HG03097 (cell line): ENCODE results near the gene MYL10.

Experiments
- ATAC-seq: cut with Tn5 transposase; IDR thresholded peaks from one replicate; pipeline ENCODE4 v1.9.1; 2021; ENCODE audit not compliant: unreplicated experiment, low FRiP score

MYL10 gene

GRCh38 chr7:101629171-101629570 is at the start of gene MYL10:
TSS of gene MYL10 (minus strand) at chr7:101629296. CDS start at chr7:101629118, 178 bp downstream.
- ATAC-seq, result no peak

DNA sequence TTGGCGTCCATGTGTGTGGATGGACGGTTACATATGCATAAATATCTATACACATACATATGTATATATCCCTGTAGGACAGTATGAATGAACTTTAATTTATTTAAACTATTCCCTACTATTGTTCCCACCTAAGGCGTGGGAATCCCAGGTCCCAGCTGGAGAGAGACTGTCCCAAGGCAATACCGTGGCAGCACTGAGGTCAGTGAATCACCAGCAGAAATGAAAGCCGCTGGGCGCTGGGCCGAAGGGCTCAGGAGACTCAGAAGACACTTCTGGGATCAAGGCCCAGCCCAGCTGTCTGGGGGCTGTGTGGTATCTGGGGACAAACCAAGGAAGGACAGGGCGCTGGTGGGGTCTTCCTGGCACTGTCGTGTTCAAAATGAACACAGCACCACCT is 49.6 kb upstream of the MYL10 start:
- ATAC-seq, result no peak

DNA sequence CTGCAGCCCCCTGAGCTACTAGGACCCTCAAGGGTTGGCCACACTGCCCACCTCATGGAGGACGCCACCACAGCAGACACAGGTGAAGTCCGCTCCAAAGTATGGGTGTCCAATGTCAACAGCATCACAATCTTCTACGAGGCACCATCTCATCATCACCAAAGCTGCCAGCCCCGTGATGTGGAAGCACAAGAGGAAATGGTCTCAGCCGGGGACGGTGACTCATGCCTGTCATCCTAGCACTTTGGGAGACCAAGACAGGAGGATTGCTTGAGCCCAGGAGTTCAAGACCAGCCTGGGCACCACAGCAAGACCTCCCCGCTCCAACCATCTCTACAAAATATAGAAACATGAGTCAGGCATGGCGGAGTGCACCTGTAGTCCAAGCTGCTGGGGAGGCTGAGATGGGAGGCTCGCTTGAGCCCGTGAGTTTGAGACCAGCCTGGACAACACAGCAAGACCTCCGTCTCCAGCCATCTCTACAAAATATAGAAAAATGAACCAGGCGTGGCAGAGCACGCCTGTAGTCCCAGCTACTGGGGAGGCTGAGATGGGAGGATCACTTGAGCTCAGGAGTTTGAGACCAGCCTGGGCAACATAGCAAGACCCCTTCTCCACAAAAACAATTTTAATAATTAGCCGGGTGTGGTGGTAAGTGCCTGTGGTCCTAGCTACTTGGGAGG is 48.8 kb upstream of the MYL10 start:
- ATAC-seq, result no peak

- ATAC-seq, result no peak
Observed at GRCh38 chr7:101677391-101677790, 48.3 kb upstream of the MYL10 start.

- no peak for ATAC-seq
Observed at GRCh38 chr7:101676956-101677355, 47.9 kb upstream of the MYL10 start.

GRCh38 chr7:101676062-101676598 is 47.0 kb upstream of the MYL10 start:
- no peak for ATAC-seq

DNA sequence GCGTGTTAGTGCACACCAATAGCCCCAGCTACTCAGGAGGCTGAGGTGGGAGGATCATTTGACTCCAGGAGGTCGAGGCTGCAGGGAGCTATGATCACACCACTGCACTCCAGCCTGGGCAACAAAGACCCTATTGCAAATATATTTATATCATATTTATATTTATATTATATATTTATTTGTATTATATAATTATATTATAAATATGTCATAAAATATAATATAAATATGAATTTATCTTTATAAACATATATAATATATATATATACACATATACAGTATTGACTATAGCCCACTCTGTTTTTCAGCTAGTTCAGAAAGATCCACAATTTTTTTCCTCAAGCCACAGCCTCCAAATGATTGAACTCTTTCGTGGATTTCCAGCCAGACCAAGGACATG is 45.3 kb upstream of the MYL10 start:
- ATAC-seq, result no peak

GRCh38 chr7:101673951-101674350 is 44.9 kb upstream of the MYL10 start:
- no peak for ATAC-seq

DNA sequence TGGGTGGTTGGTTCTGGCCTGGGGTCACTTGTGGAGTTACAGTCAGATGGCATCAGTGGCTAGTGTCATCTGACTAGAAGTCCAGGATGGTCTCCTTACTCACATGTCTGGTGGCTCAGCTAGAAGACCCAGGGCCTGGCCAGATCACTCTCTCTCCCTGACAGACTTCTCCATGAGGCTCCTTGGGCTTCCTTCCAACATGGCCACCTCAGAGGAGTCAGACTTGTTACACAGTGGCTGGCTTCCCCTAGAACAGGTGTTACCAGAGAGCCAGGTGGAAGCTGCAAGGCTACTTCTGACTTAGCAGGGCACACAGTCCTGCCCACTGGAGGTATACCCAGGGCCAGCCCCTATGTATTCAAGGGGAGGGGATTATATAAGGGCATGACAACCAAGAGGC is 44.2 kb upstream of the MYL10 start:
- no peak for ATAC-seq

- no peak for ATAC-seq
Observed at GRCh38 chr7:101671371-101672356, 42.6 kb upstream of the MYL10 start.

DNA sequence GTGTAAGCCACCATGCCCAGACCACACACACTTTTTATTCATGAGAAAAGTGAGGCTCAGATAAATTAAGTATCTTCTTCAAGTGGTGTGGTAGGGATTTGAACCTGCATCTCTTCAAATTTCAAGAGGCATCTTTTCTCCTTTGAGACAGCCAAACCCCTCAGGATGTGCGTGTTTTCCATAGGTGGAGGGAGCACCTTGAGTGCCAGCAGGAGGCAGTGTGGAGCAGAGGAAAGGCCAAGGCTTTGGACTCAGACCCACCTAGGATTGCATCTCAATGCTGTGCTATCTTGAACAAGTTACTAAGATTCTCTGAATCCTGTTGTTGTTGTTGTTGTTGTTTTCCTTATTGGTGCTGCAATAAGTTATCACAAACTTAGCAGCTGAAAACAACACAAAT is 40.2 kb upstream of the MYL10 start:
- no peak for ATAC-seq

GRCh38 chr7:101668726-101669125 is 39.6 kb upstream of the MYL10 start:
- ATAC-seq, result no peak

- ATAC-seq, result no peak
Observed at GRCh38 chr7:101667920-101668319, 38.8 kb upstream of the MYL10 start.

DNA sequence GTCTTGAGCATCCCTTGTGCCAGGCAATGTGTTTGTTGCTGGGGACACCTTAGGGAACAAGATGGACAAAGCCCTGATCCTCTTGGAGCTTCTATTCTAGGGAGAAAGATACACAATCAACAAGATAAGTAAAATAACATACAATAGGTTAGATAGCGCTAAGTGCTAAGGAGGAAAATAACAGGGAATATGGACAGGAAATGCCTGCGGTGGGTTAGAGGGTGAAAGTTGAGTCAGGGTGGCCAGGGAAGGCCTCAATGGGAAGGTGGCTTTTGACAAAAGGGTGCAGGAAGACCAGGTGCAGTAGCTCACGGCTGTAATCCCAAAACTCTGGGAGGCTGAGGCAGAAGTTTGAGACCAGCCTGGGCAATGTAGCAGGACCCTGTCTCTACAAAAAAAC is 38.3 kb upstream of the MYL10 start:
- ATAC-seq, result no peak

DNA sequence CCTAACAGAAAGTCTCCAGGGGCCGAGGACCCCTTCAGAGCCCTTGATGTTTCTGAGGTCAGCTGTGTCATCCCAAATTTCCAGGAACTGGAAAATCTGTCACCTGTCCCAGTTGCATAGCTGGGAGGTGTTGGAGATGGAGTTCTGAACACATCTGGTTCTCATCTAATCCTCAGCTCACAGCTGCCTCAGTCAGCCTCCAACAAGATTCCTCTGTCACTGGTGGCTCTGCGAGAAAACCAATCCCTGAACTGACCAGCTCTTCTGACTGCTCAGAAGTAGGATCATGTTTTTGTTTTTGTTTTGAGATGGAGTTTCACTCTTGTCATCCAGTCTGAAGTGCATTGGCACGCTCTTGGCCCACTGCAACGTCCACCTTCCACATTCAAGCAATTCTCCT is 37.6 kb upstream of the MYL10 start:
- ATAC-seq, result no peak

GRCh38 chr7:101666293-101666692 is 37.2 kb upstream of the MYL10 start:
- ATAC-seq, result no peak

DNA sequence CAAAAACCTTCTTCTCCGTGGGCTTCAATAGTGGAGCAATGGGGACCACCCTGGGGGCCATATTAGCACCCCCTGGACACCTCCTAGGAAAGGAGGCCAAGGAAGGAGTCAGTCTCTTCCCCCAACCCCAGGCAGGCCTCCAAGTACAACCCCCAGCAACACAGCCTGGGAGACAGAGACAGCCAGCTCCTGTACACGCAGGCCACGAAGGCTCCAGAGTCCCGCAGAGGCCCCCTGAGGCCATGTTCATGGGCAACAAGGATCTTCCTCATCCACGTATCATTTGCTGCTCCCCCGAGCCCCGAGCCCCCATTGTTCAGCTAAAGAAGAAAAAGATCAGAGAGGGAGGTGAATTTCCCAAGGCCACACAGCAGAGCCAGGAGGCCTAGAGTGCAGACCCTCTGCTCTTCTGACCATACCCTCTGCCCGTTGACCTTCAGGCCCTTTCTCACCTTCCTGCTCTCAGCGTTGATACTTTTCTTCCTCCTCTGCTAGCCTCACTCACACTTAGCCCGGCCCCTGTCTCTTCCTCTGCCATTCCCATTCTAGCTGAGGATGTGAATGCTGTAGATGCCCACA is 35.9 kb upstream of the MYL10 start:
- ATAC-seq, result no peak

DNA sequence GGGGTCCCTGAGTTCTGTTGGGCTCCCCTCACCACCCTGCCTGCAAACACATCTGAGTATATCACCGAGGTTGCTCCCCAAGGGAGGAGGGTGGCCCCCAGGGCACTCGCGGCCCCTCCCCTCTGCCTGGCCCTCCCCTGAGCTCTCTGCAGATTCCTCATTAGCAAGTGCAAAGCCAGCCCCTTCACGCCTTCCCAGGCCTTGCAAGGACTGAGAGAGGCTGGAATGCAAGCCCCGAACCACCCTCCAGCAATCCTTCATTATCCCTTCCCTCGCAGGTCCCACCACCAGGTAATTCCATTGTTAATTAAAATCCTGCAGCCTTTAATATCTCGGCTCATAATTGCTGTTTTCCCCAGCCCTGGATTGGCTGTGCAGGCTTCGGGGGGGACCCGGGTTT is 35.3 kb upstream of the MYL10 start:
- ATAC-seq, result no peak

GRCh38 chr7:101663747-101664146 is 34.7 kb upstream of the MYL10 start:
- ATAC-seq, result no peak

- no peak for ATAC-seq
Observed at GRCh38 chr7:101662447-101662998, 33.4 kb upstream of the MYL10 start.

DNA sequence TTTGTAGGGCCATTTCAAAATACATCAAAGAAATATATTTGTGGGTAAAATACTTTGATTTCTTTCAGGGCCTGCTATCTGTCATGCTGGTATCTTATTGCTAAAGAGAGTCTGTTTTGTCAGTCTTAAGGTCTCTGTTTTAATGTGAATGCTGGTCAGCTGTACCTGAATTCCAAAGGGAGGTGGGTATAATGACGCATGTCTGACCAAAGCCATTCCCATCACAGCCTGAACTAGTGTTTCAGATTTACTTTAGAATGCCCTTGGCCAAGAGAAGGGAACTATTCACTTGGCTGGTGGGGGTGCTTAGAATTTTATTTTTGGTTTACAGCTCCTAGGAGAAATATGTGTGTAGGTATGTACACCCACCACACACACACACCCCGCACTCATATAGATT is 30.6 kb upstream of the MYL10 start:
- ATAC-seq, result no peak
